Measurements from ENCODE around the gene NUP214.

DNA sequence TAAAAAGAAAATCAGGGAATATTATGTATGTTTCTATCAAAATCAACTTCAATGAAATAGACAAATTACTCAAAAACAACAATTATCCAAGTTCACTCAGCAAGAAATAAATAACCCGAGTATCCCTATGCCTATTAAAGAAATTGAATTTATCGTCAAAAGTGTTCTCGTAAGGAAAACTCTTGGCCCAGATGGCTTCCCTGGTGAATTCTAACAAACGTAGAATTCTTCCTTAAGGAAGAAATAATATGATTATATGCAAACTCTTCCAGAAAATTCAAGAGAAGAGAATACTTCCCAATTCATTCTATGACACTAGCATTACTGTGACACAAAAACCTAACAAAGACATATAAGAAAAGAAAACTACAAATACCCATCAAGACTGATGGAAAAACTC is 121.2 kb downstream of the NUP214 start:
- no peak for TF ChIP-seq POLR2A (IDR thresholded peaks at IDR 0.05)
- TF ChIP-seq, protein P1, sequence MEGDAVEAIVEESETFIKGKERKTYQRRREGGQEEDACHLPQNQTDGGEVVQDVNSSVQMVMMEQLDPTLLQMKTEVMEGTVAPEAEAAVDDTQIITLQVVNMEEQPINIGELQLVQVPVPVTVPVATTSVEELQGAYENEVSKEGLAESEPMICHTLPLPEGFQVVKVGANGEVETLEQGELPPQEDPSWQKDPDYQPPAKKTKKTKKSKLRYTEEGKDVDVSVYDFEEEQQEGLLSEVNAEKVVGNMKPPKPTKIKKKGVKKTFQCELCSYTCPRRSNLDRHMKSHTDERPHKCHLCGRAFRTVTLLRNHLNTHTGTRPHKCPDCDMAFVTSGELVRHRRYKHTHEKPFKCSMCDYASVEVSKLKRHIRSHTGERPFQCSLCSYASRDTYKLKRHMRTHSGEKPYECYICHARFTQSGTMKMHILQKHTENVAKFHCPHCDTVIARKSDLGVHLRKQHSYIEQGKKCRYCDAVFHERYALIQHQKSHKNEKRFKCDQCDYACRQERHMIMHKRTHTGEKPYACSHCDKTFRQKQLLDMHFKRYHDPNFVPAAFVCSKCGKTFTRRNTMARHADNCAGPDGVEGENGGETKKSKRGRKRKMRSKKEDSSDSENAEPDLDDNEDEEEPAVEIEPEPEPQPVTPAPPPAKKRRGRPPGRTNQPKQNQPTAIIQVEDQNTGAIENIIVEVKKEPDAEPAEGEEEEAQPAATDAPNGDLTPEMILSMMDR (IDR thresholded peaks at IDR 0.05): no peak
- no peak for TF ChIP-seq POLR2AphosphoS5 (IDR thresholded peaks at IDR 0.05; ENCODE audit: insufficient read depth in 1 of 2, low read depth in 1 of 2)

Measured in vagina (tissue), 2 donors.